ENCODE data around the gene BPIFB6.

BPIFB6 gene, protein sequence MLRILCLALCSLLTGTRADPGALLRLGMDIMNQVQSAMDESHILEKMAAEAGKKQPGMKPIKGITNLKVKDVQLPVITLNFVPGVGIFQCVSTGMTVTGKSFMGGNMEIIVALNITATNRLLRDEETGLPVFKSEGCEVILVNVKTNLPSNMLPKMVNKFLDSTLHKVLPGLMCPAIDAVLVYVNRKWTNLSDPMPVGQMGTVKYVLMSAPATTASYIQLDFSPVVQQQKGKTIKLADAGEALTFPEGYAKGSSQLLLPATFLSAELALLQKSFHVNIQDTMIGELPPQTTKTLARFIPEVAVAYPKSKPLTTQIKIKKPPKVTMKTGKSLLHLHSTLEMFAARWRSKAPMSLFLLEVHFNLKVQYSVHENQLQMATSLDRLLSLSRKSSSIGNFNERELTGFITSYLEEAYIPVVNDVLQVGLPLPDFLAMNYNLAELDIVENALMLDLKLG

DNA sequence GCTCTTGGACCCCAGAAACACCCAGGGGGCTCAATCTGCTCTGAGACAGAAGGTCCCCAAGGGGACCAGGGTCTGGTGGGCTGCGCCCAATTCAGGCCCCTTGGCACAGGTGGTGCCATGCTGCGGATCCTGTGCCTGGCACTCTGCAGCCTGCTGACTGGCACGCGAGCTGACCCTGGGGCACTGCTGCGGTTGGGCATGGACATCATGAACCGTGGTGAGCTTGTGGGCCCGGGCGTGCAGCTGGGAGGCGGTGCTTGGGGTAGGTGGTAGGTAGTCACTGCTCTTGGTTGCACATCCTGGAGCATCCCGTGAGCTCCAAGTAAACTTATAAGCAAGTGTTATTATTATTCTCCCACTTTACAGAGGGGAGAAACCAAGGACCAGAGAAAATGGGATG is at the start of gene BPIFB6:
BPIFB6 (plus strand) TSS at position 118 of the 400 bp plus-strand sequence; CDS start at position 118, 0 bp downstream.
- DNase-seq, result no peak

DNA sequence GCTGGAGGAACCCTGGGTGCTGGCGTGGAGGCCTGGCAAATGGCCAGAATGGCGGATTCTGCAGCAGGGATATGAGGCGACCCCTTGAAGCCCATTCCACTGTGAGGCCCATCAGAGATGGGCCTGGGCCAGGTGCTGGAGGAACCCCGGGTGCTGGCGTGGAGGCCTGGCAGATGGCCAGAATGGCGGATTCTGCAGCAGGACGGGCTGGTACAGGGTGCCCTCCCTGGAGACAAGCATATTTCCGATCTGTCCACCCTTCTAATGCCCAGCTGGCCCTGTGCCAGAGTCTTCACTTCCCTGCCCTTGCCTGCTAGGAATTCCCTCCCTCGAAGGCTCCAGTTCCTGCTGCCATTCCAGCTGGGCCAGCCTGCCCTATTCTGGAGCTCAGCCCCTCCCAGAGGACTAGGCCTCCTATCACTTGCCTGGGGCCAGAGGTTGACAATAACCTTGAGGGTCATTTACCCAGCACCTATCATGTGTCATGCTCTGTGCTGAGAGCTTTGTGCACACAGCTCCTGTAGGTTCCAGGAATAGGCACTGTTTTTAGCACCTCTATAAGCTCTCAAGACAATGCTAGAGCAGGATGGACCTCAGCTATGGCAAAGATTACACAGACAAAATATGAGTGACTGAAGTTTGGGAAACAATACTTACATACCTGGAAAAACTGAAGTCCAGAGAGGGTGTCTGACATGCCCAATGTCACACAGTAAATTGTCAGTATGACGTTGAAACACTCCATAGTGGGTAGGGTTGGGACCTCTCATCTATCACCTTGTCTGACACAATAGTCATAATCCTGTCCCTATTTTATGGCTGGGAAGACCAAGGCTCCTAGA is 48.6 kb upstream of the BPIFB6 start:
- no peak for DNase-seq

DNA sequence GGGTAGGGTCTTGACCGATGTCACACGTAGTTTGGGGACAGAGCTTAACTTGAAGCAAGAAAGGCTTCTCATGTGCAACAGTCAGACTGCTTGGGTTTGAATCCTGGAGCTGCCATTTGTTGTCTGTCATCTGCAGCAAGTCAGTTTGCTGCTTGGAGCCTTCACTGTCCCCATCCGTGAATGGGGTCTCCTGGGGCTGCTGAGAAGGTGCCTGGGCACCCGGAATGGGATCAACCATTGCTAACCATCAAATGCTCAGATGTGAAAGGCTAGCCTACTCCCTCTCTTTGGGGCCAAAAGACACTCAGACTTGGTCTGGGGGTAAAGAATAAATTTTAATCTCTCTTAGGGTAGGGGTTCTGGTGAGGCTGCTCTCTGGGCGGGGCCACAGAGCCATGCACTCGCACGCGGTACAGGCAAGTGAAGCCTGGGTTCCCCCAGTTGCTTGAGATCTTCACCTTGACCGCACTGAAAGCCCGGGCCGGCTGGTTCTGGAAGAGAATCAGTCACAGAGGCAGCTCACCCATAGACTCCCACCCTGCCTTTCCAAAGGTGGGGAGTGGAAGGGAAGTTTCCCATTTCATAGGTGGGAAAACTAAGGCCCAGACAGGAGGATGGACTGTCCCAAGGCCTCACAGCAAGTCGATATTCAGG is 47.9 kb upstream of the BPIFB6 start:
- no peak for DNase-seq

DNA sequence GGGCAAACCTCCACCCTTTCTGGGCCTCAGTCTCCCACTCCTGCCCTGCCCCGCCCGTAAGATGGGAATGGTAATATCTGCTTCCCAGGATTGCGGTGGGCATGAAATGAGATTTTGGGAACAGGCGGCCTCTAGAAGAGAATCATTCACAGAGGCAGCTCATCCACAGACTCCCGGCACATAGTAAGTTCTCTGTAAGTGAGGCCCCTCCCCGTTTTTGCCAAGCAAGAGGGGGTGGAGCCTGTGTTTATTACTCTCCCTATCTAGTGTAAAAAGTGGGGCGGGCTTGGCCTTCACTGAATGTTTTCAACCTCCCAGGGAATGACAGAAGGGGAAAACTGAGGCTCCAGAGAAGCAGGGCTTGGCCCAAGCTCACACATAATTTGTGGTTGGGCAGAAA is 47.3 kb upstream of the BPIFB6 start:
- no peak for DNase-seq

DNA sequence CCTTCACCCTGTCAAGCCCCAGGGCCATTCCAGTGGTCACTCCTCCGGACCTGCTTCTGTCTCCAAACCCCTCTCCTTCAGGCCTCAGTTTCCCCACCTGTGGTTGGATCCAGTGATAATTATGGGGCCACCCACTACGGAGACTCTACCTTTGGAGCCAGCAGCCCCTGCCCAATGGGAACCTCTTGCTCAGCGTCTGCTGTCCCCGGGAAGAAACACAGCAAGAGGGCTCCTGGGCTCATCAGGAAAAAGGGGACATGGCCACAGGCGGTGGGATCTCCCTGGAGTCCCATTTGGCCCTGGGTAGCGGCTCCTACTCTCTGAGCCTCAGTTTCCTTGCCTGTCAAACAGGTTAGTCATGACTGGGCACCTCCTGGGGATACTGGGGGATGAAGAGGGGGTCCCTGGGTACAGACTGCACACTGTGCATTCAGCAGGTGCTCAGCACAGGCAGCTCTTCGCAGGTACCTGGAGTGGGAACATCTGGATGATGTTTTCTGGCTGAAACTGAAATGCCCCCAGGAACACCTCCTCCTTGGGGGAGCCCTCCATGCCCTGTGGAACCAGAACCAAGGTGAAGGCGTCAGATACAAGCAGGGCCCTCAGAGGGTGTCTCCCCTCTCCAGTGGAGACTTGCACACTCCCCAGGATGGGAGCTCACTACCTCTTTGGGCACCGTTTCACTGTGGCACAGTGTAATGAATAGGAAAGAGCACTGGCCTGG is 46.7 kb upstream of the BPIFB6 start:
- no peak for DNase-seq

DNA sequence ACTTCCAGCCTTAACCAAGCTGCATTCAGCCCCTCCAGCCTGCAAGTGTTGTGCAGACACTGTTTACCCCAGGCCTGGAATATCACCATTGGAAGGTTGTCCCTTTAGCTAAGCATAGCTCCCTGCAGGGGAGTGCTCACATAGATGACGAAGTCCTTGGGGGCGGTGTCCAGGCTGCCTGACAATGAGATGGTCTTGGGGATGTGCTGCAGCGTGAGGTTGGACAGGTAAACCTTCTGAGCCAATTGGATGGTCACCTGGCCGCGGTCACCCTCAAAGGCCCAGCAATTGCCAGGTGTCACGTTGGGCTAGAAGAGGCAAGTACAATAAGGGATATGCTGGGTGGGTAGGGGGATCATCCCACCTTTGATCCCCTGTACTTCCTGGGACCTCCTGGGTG is 45.9 kb upstream of the BPIFB6 start:
- DNase-seq, result no peak

DNA sequence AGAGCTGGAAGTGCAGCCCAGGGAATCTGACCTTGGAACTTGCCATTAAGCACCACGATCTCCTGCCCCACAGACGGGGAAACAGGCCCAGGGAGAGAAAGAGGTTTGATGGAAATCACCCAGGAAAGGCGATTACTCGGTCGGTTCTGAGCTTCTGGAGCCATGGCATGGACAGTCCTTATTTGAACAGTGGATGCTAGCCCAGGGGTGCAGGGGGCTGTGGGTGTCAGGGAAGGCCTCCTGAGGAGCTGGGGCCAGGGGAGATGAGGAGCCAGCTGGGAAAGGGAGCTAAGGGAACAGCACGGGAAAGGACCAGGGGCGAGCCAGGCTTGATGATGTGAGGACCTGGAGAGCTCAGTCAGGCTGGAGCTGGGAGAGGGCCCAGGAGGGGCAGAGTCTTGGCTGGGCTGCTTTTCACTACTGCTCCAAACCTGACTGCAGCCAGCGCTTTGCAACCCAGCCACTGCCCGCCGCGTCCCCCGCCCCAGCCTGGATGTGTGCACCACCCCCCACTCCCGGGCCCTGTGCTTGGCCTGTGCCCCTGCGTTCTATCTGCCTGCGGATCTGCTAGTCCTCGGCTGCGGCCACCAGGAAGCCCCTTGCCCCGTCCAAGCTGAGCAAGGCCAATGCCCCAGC is 45.0 kb upstream of the BPIFB6 start:
- DNase-seq, result no peak

DNA sequence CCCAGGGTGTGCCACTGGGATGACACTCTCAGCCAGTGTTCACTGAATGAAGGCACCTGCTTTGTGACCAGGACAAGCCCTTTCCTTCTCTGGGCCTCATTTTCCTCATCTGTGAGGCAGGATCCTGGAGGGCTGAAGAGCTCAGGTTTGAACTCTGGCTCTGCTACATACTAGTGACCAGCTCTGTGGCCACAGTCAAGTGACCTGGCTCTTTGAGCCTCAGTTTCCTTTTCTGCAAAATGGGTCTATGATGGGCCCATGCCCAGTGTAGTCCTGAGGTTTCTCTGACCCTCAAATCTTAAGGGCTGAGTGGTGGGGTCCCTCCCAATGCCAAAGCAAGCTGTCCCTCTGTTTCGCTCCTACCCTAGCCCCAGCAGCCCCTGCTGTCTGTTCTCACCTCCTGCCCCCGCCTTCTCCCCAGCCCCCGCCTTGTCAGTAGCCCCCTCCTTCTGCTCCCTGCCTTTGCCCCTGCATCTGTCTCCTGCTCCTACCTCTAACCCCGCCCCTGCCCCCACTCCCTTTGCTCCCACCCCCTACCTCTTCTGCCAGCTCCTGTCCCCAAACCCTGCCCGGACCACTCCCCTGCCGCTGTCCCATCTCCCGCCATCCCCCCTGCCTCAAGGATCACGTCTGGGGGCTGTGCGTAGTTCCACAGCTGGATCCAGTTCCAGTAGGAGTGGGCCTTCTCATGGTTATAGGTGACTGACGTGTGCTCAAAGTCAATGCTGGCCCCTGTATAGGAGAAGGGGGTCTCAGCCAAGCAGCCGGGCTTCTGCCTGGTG is 44.2 kb upstream of the BPIFB6 start:
- no peak for DNase-seq

DNA sequence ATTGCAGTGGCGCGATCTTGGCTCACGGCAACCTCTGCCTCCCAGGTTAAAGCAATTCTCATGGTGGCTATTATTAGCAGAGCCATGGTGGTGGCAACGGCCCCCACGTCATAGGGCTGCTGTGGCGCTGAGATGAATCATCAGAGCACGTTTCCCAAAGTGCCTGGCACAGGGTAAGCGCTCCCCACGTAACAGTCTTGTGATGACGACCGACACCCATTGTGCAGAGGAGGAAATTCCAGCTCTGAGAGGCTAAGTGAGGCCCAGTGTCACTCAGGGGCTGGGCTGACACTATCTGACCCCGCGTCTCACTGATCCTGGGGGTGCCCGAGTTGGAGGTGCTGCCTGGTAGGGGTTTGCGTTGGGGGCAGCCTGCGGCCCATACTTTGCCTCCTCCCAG is 43.4 kb upstream of the BPIFB6 start:
- DNase-seq, result no peak

DNA sequence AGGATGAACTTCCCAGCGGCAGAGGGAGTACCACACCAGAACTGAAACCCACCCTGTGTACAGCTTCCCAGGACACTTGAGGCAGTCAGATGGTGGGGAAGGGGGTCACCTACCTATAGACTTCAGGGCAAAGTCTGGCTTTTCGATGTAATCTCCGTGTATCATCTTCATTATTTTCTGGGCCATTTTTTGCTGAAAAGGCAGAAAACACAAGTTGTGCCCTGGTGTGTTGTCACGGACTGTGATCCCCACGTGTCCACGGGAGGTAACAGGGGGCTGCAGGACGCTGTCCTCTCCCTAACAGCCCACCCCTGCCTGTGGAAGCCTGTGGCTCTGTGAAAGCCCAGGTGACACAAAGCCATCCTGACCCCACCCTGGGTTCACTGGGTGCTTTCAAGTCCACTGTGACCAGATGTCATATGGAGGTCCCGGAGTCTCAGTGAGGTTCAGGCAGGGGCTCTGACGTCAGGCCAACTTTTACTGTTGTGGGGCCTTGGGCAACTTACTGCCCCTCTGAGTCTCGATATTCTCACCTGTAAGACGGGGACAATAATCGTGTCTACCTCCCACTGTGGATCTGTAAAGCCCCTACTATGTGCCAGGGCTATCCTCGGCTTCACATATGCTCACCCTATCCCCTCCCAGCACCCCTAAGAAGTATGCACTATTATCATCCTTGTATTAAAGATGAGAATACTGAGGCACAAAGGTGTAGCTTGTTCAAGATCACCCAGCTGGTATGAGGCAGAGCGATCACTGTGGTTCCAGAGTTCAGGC is 41.8 kb upstream of the BPIFB6 start:
- no peak for DNase-seq

DNA sequence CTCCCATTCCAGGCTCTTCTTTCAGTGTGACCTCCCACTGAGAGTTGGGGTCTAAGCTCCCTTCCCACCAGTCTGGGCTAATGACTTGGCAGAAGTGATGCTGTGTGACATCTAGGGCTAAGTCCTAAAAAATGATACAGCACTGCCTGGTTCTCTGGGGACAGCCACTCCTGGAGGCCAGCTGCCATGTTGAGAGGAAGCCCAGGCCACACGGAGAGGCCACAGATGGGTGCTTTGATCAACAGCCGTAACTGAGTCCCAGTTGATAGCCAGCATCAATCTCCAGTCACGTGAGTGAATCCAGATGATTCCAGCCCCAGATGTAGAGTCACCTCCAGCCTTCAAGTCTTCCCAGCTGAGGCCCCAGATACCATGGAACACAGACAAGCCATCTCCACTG is 41.0 kb upstream of the BPIFB6 start:
- DNase-seq, result no peak

DNA sequence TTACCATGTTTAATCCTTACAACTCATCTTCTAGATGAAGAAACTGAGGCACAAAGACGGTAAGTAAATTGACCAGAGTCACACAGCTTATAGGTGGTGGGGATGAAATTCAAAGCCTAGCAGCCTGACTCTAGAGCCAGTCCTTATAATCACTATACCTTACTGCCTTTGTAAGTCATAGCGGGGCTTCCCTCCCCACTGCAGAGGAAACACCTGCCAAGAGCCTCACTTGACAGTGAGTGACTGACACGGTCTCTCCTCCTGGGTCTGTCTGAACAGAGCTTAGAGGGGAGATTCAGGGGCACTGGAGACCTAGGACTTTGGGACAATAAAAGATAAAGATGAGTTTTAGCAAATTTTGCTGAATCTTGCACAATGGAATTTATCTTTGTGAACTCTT is 40.1 kb upstream of the BPIFB6 start:
- no peak for DNase-seq

DNA sequence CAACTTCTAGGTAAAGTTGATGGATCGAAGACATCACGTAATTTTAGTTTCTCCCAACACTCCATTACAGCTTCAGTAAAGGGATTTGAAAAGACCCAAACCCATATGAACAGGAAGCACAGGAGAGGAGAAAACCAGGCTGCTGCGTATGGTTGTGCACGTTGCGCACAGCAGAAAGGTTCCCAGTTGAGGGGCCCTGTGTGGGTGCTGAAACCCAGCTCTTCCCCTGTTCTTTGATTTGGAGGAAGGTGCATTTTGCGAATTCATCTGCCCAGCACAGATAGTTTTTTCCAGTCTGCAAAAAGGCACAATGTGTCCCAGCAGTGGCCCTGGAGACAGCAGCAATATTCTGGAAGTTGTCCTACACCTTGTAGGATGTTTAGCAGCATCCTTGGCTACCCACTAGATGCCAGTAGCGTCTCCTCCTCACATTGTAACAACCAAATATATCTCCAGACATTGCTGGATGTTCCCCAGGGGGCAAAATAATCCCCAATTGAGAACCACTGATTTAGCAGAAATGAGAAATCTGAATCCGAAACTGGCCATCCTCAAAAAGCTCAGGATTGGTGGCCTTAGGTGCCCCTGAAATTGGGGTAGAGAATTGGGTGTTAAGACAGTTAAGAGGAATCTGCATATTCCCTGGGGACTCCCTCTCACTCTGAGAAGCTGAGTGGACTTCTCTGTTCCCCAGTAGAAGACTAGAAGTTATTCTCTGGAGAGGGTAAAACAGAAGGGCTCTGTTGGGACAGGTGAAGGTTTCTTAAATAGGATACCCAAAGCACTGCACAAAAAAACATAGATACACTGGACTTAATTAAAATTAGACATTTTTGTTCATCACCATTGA is 39.4 kb upstream of the BPIFB6 start:
- no peak for DNase-seq

DNA sequence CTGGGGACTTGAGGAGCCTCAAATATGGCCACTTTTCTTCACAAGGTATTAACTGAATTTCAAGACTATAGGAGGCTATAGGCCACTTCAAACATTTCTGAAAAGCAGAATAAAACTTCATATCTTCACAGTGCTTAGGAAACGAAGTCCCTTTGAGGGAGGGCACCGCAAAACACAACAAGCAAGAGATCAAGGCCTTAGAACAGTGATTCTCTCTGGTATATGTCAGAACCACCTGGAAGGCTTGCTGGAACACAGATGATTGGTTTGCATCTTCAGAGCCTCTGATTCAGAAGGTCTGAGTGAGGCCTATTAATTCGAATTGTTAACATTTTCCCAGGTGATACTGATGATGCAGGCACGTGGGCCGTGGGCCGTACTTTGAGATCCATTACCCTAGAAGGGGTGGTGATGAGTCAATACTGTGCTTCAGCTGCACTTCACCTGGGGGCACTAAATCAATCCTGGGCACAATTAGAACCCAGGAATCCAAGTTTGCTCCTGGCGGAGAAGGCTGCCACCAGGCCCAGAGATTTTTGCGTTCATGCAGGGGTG is 37.9 kb upstream of the BPIFB6 start:
- no peak for DNase-seq

DNA sequence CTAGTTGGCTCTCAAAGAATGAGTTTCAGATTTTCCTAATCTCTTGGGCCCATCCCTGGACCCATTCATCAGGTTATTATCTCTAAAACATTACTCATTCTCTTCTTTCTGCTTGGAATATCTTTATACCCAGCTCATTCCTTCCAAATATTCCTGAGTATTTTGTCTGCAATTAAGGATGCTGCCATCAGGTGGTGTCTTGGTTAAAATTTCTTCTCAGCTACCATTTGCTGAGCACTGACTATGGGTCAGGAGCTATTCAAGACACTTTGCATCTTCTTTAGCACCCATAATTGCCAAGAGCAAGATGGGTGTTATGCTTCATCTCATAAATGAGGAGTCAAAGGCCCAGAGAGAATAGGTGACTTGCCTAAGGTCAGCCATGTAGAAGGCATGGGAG is 35.6 kb upstream of the BPIFB6 start:
- DNase-seq, result no peak

DNA sequence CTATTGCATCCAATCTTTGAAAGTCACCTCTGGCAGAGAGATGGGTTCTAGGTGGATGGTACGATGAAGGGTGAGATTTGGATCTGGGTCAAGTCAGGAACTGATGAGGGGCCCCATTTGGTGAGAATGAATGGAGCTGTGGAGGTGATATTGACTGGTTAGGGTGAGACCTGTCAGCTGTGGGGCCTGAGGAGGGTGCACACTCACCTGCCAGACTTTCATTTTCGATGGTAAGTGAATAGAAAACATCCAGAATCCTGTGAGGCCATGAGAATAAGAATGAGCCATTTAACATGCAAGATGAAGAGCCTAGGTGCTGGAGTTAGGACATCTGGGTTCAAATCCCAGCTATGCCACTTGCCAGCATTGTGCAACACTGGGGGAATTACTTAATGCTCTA is 34.0 kb upstream of the BPIFB6 start:
- DNase-seq, result no peak

DNA sequence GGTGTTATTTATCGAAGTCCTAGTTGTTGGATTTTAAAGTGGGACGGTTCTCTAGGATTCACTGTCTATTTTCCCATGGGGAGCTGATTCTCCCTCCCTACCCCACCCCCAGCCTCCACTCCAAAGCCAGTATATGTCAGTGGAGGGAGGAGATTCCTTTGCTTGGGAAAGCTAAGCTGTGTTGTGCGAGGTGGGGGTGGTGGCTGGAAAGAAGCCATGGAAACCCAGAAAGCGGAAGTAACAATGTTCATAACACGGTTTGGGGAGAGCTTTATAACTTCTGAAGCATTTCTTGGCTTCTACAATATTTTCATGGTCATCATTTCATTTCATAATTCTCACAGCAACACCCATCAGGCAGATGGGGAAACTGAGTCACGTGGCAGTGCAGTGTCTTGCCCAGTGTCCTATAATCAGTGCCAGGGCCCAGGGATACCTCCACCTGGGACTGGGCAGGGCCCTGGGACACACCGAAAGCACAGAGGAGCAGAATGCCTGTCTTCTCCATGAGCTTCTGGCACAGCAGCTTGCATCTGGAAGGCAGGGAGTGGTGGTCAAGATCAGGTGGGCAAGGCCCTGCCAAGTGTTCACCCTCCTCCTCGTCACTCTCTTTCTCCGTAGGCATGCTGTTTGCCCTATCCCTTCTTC is 31.7 kb upstream of the BPIFB6 start:
- DNase-seq, result no peak

DNA sequence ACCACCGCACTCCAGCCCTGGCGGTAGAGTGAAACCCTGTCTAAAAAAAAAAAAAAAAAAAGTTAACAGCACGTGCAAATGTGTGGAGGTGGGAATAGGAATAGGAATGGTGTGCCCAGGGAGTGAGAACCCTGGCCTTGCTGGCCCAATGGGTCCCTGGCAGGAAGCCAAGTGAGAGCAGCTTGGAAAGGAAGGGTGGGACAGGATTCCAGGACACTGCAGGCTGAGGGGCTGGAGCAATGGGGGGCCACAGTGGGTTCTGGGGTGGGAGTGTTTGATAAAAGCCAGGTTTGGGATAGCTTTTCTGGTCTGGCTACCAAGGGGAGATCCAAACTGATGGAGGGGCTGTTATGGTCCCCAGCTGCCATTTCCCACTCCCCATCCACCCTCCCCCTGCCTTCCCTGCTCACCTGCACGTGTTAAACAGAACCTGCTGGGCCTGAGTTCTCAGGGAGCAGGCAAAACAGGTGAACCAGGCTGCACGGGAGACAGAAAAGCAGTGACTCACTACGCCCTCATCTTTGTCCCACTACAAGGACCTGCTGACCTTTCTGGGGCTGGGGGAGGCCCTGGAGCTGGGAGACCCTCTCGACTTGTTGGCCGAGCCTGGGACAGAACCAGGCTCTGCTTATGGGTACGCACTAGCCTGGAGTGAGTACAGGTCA is 30.5 kb upstream of the BPIFB6 start:
- DNase-seq, result no peak
